H9 (cell line): ENCODE results near the gene LIN28B. TPM values are rescaled to one million over a fixed set of nuclear protein-coding genes. Genes with fewer than 3 reads are reported as not detected.

Experiments
- DNase-seq: peaks from one replicate; pipeline ENCODE4 v3.0.0-alpha.2; 2017
- H2AFZ ChIP-seq: one replicate; pipeline ENCODE4 v1.6.1; 2013; ENCODE audit warnings: mild to moderate bottlenecking, low read length, control low read depth, moderate library complexity
- H2AK5ac ChIP-seq: 2 replicates; pipeline ENCODE4 v1.6.1; 2013; ENCODE audit warnings: low read length, control low read depth, mixed read lengths; ENCODE audit not compliant: insufficient read length
- H2BK120ac ChIP-seq: one replicate; pipeline ENCODE4 v1.6.1; 2013; ENCODE audit warnings: low read depth, mild to moderate bottlenecking, low read length, control low read depth, inconsistent platforms; ENCODE audit not compliant: poor library complexity, severe bottlenecking
- H2BK12ac ChIP-seq: 2 replicates; pipeline ENCODE4 v1.6.1; 2013; ENCODE audit warnings: low read length, control low read depth, mixed read lengths, low read depth; ENCODE audit not compliant: insufficient read length
- H2BK15ac ChIP-seq: 2 replicates; pipeline ENCODE4 v1.6.1; 2013; ENCODE audit warnings: low read depth, low read length, control low read depth
- H2BK20ac ChIP-seq: one replicate; pipeline ENCODE4 v1.6.1; 2013; ENCODE audit warnings: low read depth, mild to moderate bottlenecking, low read length, control low read depth, inconsistent platforms; ENCODE audit not compliant: poor library complexity, severe bottlenecking
- H2BK5ac ChIP-seq: 2 replicates; pipeline ENCODE4 v1.6.1; 2013; ENCODE audit warnings: low read length, control low read depth, mixed read lengths; ENCODE audit not compliant: insufficient read length
- H3K14ac ChIP-seq: 2 replicates; pipeline ENCODE4 v1.6.1; 2013; ENCODE audit warnings: low read length, control low read depth; ENCODE audit not compliant: insufficient read depth
- H3K18ac ChIP-seq: 2 replicates; pipeline ENCODE4 v1.6.1; 2013; ENCODE audit warnings: low read depth, mild to moderate bottlenecking, mixed read lengths, low read length, control low read depth; ENCODE audit not compliant: insufficient read length
- H3K23ac ChIP-seq: 2 replicates; pipeline ENCODE4 v1.6.1; 2013; ENCODE audit warnings: low read length, control low read depth, mixed read lengths, low read depth; ENCODE audit not compliant: insufficient read length
- H3K23me2 ChIP-seq: 2 replicates; pipeline ENCODE4 v1.6.1; 2013; ENCODE audit warnings: low read depth, mild to moderate bottlenecking, mixed read lengths, low read length, control low read depth; ENCODE audit not compliant: insufficient read length, poor library complexity, severe bottlenecking
- H3K27ac ChIP-seq: 2 replicates; pipeline ENCODE4 v1.5.1; 2013; ENCODE audit warnings: low read length, control low read depth, mixed read lengths, low read depth; ENCODE audit not compliant: insufficient read length
- H3K27me3 ChIP-seq: 2 replicates; pipeline ENCODE4 v1.6.1; 2013; ENCODE audit warnings: low read length, control low read depth, inconsistent platforms; ENCODE audit not compliant: insufficient read depth
- H3K4ac ChIP-seq: 2 replicates; pipeline ENCODE4 v1.6.1; 2013; ENCODE audit warnings: low read depth, mild to moderate bottlenecking, control low read depth, inconsistent platforms, low read length, moderate library complexity
- H3K4me1 ChIP-seq: 2 replicates; pipeline ENCODE4 v1.6.1; 2013; ENCODE audit warnings: low read length, control low read depth, inconsistent platforms; ENCODE audit not compliant: insufficient read depth
- H3K4me2 ChIP-seq: 2 replicates; pipeline ENCODE4 v1.6.1; 2013; ENCODE audit warnings: low read length, control low read depth, mixed read lengths; ENCODE audit not compliant: insufficient read length, insufficient read depth
- H3K56ac ChIP-seq: 2 replicates; pipeline ENCODE4 v1.6.1; 2013; ENCODE audit warnings: low read depth, mild to moderate bottlenecking, mixed read lengths, low read length, control low read depth; ENCODE audit not compliant: insufficient read length
- H3K79me1 ChIP-seq: 2 replicates; pipeline ENCODE4 v1.6.1; 2013; ENCODE audit warnings: low read depth, mild to moderate bottlenecking, moderate library complexity, low read length, control low read depth, inconsistent platforms; ENCODE audit not compliant: insufficient read depth, poor library complexity, severe bottlenecking
- H3K79me2 ChIP-seq: 2 replicates; pipeline ENCODE4 v1.6.1; 2013; ENCODE audit warnings: low read length, control low read depth, inconsistent platforms; ENCODE audit not compliant: insufficient read depth
- H3K9ac ChIP-seq: 2 replicates; pipeline ENCODE4 v1.6.1; 2013; ENCODE audit warnings: low read length, control low read depth, mixed read lengths; ENCODE audit not compliant: insufficient read length; ENCODE audit errors: extremely low read depth
- H3K9me3 ChIP-seq: one replicate; pipeline ENCODE4 v1.6.1; 2013; ENCODE audit warnings: low read depth, low read length, inconsistent platforms; ENCODE audit not compliant: control insufficient read depth
- H3T11ph ChIP-seq: one replicate; pipeline ENCODE4 v1.6.1; 2013; ENCODE audit warnings: mild to moderate bottlenecking, low read length, control low read depth, inconsistent platforms
- H4K20me1 ChIP-seq: one replicate; pipeline ENCODE4 v1.6.1; 2013; ENCODE audit not compliant: control insufficient read depth, insufficient read length, insufficient read depth
- H4K5ac ChIP-seq: 2 replicates; pipeline ENCODE4 v1.6.1; 2013; ENCODE audit warnings: low read depth, mild to moderate bottlenecking, mixed read lengths, low read length, control low read depth; ENCODE audit not compliant: insufficient read length
- H4K8ac ChIP-seq: replicated peaks from 2 replicates; pipeline ENCODE4 v1.6.1; 2013; ENCODE audit warnings: low read length, control low read depth, mixed read lengths, low read depth; ENCODE audit not compliant: insufficient read length
- H4K91ac ChIP-seq: 2 replicates; pipeline ENCODE4 v1.6.1; 2013; ENCODE audit warnings: low read depth, mild to moderate bottlenecking, moderate library complexity, mixed read lengths, low read length, control low read depth; ENCODE audit not compliant: insufficient read length
- H3K27ac Mint-ChIP-seq, 3 experiments: 2 replicates in 2 of 3; 3 replicates in 1 of 3; pipeline ENCODE4 v1.8.0; 2020 to 2021; ENCODE audit warnings: mixed read lengths in 3 of 3, mild to moderate bottlenecking in 1 of 3, moderate library complexity in 1 of 3
- H3K27me3 Mint-ChIP-seq: 2 replicates; pipeline ENCODE4 v1.8.0; 2021; ENCODE audit warnings: low read depth, mild to moderate bottlenecking, moderate library complexity, mixed read lengths
- H3K36me3 Mint-ChIP-seq, 3 experiments: 2 replicates in 2 of 3; 3 replicates in 1 of 3; pipeline ENCODE4 v1.8.0; 2020 to 2021; ENCODE audit warnings: low read depth in 3 of 3, mixed read lengths in 3 of 3; ENCODE audit not compliant: insufficient read depth in 1 of 3
- H3K4me1 Mint-ChIP-seq, 2 experiments: 2 replicates each; pipeline ENCODE4 v1.8.0; 2020; ENCODE audit warnings: mixed read lengths in 2 of 2
- H3K4me3 Mint-ChIP-seq, 2 experiments: 2 replicates in 1 of 2; 3 replicates in 1 of 2; pipeline ENCODE4 v1.8.0; 2020 to 2021; ENCODE audit warnings: mild to moderate bottlenecking in 2 of 2, mixed read lengths in 2 of 2, moderate library complexity in 1 of 2
- H3K9me3 Mint-ChIP-seq, 2 experiments: 2 replicates in 1 of 2; 3 replicates in 1 of 2; pipeline ENCODE4 v1.8.0; 2020; ENCODE audit warnings: mild to moderate bottlenecking in 2 of 2, mixed read lengths in 2 of 2, moderate library complexity in 1 of 2
- CTCF ChIP-seq: fragments of 200-600 bp; sonication (generic); conservative IDR thresholded peaks from 3 replicates; pipeline ENCODE4 v1.8.0; 2021; ENCODE audit warnings: antibody characterized with exemption, mild to moderate bottlenecking
- WGBS: extraction: QIAGEN DNeasy Blood & Tissue Kit; methylation state at CpG from one replicate; pipeline ENCODE4 v1.1.7; 2013; ENCODE audit warnings: missing lambda C conversion rate, low lambda C conversion rate, mixed read lengths; ENCODE audit not compliant: insufficient read length; ENCODE audit errors: extremely low coverage; 5-methylcytosine and 5-hydroxymethylcytosine counted together
- total RNA-seq: library from RNA; stranded (reverse); gene quantifications from 2 replicates; pipeline ENCODE4 v1.2.1, GENCODE V29; 2021

LIN28B gene
- total RNA-seq, 1 experiment from 2014 or later: 110 TPM

GRCh38 chr6:105087571-105088211, 130.8 kb downstream of the LIN28B start:
- H2AK5ac ChIP-seq: no peak overlapping the region
- no peak for DNase-seq
- H3K27ac Mint-ChIP-seq: peak overlapping the region in 1 of 3 experiments; percentile 22; a peak in 1 of 7 replicates

More at GRCh38 chr6:105087571-105088211, 130.8 kb downstream of the LIN28B start:
- peaks cover 0 to 4% (median 0%) of the 10 kb centered on the region in 3 experiments; a peak in 2 of 7 replicates for H3K36me3 Mint-ChIP-seq
- H3K27me3 Mint-ChIP-seq: no peaks in the 10 kb centered on the region
- no peak overlapping the region for H2BK12ac ChIP-seq
- H3K9me3 Mint-ChIP-seq: no peaks in the 10 kb centered on the region
- H2BK5ac ChIP-seq: no peak overlapping the region
- H4K91ac ChIP-seq: no peak overlapping the region
- no peak overlapping the region for H2BK120ac ChIP-seq
- H3K14ac ChIP-seq: no peak overlapping the region
- H3K4me1 ChIP-seq: no peaks in the 10 kb centered on the region
- no peak overlapping the region for H3K4me3 Mint-ChIP-seq
- H2AFZ ChIP-seq: no peak overlapping the region
- no peak overlapping the region for H4K5ac ChIP-seq
- no peak overlapping the region for H3K18ac ChIP-seq
- H4K20me1 ChIP-seq: no peaks in the 10 kb centered on the region
- H3K4ac ChIP-seq: no peak overlapping the region
- H3K79me1 ChIP-seq: no peaks in the 10 kb centered on the region
- no peak overlapping the region for H3K23ac ChIP-seq
- H3K4me1 Mint-ChIP-seq: peaks cover 0 to 7% of the 10 kb centered on the region in 2 experiments; a peak in 2 of 4 replicates
- H4K8ac ChIP-seq: no peak overlapping the region
- H3K27ac ChIP-seq: no peak overlapping the region
- H3K79me2 ChIP-seq: no peaks in the 10 kb centered on the region
- H3K56ac ChIP-seq: no peak overlapping the region
- H2BK15ac ChIP-seq: no peak overlapping the region
- no peak overlapping the region for H3K4me2 ChIP-seq
- H3K9ac ChIP-seq: no peak overlapping the region
- H2BK20ac ChIP-seq: no peak overlapping the region
- TF ChIP-seq CTCF: peak; percentile 93
- H3K9me3 ChIP-seq: no peaks in the 10 kb centered on the region
- H3K23me2 ChIP-seq: no peaks in the 10 kb centered on the region
- no peaks in the 10 kb centered on the region for H3K27me3 ChIP-seq
- no CpG with 5 or more reads among the region's 1 CpG for WGBS
- H3T11ph ChIP-seq: no peak overlapping the region
